Measurements from ENCODE around the gene HOTAIR. TPM values are rescaled to one million over a fixed set of nuclear protein-coding genes. Genes with fewer than 3 reads are reported as not detected.
A peak's percentile ranks its signal among the peaks of the same experiment; 100 is the strongest.

HOTAIR gene
- total RNA-seq, 1 experiment from 2014 or later = not detected

GRCh38 chr12:53977596-53978445 lies 3.1 kb upstream of the HOTAIR start:
- ATAC-seq = no peak
- no peak for TF ChIP-seq ZBTB21 (CRISPR knock-in tag; IDR thresholded peaks at IDR 0.05; ENCODE audit: borderline replicate concordance)
- no peak for TF ChIP-seq ZNF232 (CRISPR knock-in tag; IDR thresholded peaks at IDR 0.05)
- peaks cover 100% of the 10 kb centered on the region for H3K27me3 Mint-ChIP-seq (ENCODE audit: low read depth)
- no peaks in the 10 kb centered on the region for H3K9me3 Mint-ChIP-seq
- ChIA-PET CTCF (no interaction called here), POLR2A (no interaction called here)
- no peaks in the 10 kb centered on the region for H3K36me3 Mint-ChIP-seq
- H3K4me3 Mint-ChIP-seq = no peak overlapping the region
- H3K4me1 Mint-ChIP-seq = peaks cover 25% of the 10 kb centered on the region
- DNase-seq (ENCODE audit: low spot score) = no peak
- no peak overlapping the region for H3K27ac Mint-ChIP-seq

- TF ChIP-seq GABPB1 (CRISPR knock-in tag; IDR thresholded peaks at IDR 0.05) (no peak), MLX (CRISPR knock-in tag; IDR thresholded peaks at IDR 0.05) (no peak), MYBL2 (CRISPR knock-in tag; IDR thresholded peaks at IDR 0.05) (no peak), ZNF425 (CRISPR knock-in tag; conservative IDR thresholded peaks at IDR 0.05) (no peak), NR2C2 (CRISPR knock-in tag; IDR thresholded peaks at IDR 0.05) (no peak), NFYB (CRISPR knock-in tag; conservative IDR thresholded peaks at IDR 0.05; ENCODE audit: low read depth) (no peak), ARID4B (CRISPR knock-in tag; IDR thresholded peaks at IDR 0.05; ENCODE audit: borderline replicate concordance) (no peak), IRF2 (CRISPR knock-in tag; IDR thresholded peaks at IDR 0.05; ENCODE audit: borderline replicate concordance, low read depth) (no peak)
- Mint-ChIP-seq H3K27ac (no peak overlapping the region), H3K27me3 (ENCODE audit: low read depth) (peaks cover 100% of the 10 kb centered on the region), H3K9me3 (no peaks in the 10 kb centered on the region), H3K4me1 (peaks cover 23% of the 10 kb centered on the region), H3K4me3 (no peak overlapping the region), H3K36me3 (no peaks in the 10 kb centered on the region)
- DNase-seq (ENCODE audit: low spot score) (no peak), ATAC-seq (no peak)
- CTCF ChIA-PET = interaction anchor here (0.9 to 1.3 kb wide), 5 partner anchors 8 to 224 kb away, joined by 3 to 11 read pairs (median 4); partner anchors contain the start of gene HOXC10
- POLR2A ChIA-PET = no interaction called here
These were observed 2.3 kb upstream of the HOTAIR start for GRCh38 chr12:53976823-53977595.

- Mint-ChIP-seq H3K27me3 (ENCODE audit: low read depth) (peaks cover 100% of the 10 kb centered on the region), H3K36me3 (no peaks in the 10 kb centered on the region), H3K4me3 (no peak overlapping the region), H3K9me3 (no peaks in the 10 kb centered on the region), H3K27ac (no peak overlapping the region), H3K4me1 (peaks cover 23% of the 10 kb centered on the region)
- ATAC-seq = peak; percentile 25
- ChIA-PET CTCF (interaction anchor here (0.9 to 1.3 kb wide), 5 partner anchors 9 to 225 kb away, joined by 3 to 11 read pairs (median 4); partner anchors contain the start of gene HOXC10), POLR2A (no interaction called here)
- no peak for DNase-seq (ENCODE audit: low spot score)
- TF ChIP-seq ZNF281 (CRISPR knock-in tag; IDR thresholded peaks at IDR 0.05) = no peak
- no peak for TF ChIP-seq ZNF512 (CRISPR knock-in tag; IDR thresholded peaks at IDR 0.05; ENCODE audit: borderline replicate concordance)
- no peak for TF ChIP-seq NFATC4 (CRISPR knock-in tag; IDR thresholded peaks at IDR 0.05)
- no peak for TF ChIP-seq CREM (CRISPR knock-in tag; IDR thresholded peaks at IDR 0.05)
- no peak for TF ChIP-seq E2F5 (CRISPR knock-in tag; IDR thresholded peaks at IDR 0.05)
- no peak for TF ChIP-seq NFYB (CRISPR knock-in tag; conservative IDR thresholded peaks at IDR 0.05; ENCODE audit: low read depth)
These were observed 1.5 kb upstream of the HOTAIR start for GRCh38 chr12:53976172-53976822.

All from WTC11 (cell line).